OCI-LY3 (cell line): Measurements from ENCODE around the gene S100A7A.

Experiments used
- EZH2phosphoT487 ChIP-seq: fragments of 200-600 bp; shearing (Covaris generic); IDR thresholded peaks from 2 replicates; pipeline ENCODE4 v1.6.1; 2018; ENCODE audit warnings: antibody characterized with exemption, mixed run types, low read depth
- TF ChIP-seq, protein P1 (sequence below): fragments of 200-600, 300-600 bp; sonication (generic); IDR thresholded peaks from 2 replicates; pipeline ENCODE4 v1.5.1; 2014; ENCODE audit warnings: antibody characterized with exemption, low read length, low read depth

DNA sequence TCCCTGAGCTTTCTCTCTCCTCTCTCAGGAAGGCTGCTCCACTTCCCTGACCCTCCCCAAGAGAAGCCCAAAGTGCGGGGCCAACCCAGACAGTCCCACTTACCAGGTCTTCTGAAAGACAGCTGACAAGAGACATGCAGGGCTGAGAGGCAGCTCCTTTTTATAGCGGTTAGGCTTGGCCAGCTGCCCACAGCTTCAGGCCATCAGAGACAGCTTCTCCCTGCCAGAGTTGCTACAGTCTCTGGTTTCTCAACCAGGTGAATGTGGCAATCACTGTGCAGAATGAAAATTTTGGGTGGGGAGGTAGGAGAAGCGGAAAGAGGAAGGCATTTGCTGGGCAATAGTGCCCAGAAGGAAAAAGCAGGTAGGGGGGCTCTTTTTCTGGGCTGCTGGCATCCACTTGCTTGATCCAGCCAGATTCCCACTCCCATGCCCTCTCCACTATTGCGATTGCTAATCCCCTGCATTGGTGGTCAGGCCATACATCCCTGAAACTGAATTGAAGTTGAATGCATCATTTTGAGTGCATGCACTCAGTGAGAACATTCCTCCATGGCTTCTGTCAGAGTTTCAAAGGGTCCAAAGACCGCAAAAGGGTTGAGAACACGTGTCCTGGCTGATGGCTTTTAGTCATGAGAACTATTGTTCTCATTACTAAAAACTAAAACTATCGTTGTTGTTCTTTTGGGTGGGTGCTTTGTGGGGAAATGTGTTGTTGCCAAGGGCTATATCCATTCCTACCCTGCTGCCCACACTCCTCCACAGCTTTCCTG, 25.2 kb upstream of the S100A7A start, which contains the start of gene S100A8:
- TF ChIP-seq, protein P1, sequence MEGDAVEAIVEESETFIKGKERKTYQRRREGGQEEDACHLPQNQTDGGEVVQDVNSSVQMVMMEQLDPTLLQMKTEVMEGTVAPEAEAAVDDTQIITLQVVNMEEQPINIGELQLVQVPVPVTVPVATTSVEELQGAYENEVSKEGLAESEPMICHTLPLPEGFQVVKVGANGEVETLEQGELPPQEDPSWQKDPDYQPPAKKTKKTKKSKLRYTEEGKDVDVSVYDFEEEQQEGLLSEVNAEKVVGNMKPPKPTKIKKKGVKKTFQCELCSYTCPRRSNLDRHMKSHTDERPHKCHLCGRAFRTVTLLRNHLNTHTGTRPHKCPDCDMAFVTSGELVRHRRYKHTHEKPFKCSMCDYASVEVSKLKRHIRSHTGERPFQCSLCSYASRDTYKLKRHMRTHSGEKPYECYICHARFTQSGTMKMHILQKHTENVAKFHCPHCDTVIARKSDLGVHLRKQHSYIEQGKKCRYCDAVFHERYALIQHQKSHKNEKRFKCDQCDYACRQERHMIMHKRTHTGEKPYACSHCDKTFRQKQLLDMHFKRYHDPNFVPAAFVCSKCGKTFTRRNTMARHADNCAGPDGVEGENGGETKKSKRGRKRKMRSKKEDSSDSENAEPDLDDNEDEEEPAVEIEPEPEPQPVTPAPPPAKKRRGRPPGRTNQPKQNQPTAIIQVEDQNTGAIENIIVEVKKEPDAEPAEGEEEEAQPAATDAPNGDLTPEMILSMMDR, result no peak
- no peak for TF ChIP-seq EZH2phosphoT487
